Right lobe of liver (tissue), 6 donors: ENCODE data around the gene PTGR2. TPM values are rescaled to one million over a fixed set of nuclear protein-coding genes. Genes with fewer than 3 reads are reported as not detected.

Experiments used
- ATAC-seq, 4 donors: fragments of 200-7000 bp; cut with Tn5 transposase; one replicate each; pipeline ENCODE4 v1.9.1; 2020; ENCODE audit warnings: mild to moderate bottlenecking in 4 of 4, moderate library complexity in 4 of 4
- DNase-seq, 3 donors: peaks; one replicate each; pipeline ENCODE4 v3.0.0-alpha.2; 2020
- H3K27ac ChIP-seq, 3 donors: fragments of 200-600 bp; one replicate each; pipeline ENCODE4 v1.8.0; 2022
- H3K27me3 ChIP-seq, 2 donors: fragments of 200-600 bp; one replicate each; pipeline ENCODE4 v1.8.0; 2022
- H3K36me3 ChIP-seq, 4 donors: fragments of 200-600 bp; sonication (generic) in 1 of 4; one replicate each; pipeline versions ENCODE4 v1.5.1 to v1.8.0; 2017 to 2022; ENCODE audit warnings: control low read depth in 1 of 4
- H3K4me1 ChIP-seq, 4 donors: fragments of 200-600 bp; sonication (generic) in 1 of 4; one replicate each; pipeline versions ENCODE4 v1.5.1 to v1.8.0; 2017 to 2022; ENCODE audit warnings: control low read depth in 1 of 4
- H3K4me3 ChIP-seq, 3 donors: fragments of 200-600 bp; one replicate each; pipeline ENCODE4 v1.8.0; 2022
- H3K9me3 ChIP-seq, 4 donors: fragments of 200-600 bp; sonication (generic) in 1 of 4; one replicate each; pipeline versions ENCODE4 v1.5.1 to v1.8.0; 2017 to 2022; ENCODE audit warnings: control low read depth in 1 of 4
- CTCF ChIP-seq, 4 donors: fragments of 200-600 bp in 3 of 4; fragments of 450-650 bp in 1 of 4; IDR thresholded peaks; one replicate each; pipeline versions ENCODE4 v1.5.1 to v1.8.0; 2016 to 2022; ENCODE audit warnings: antibody characterized with exemption in 4 of 4, mild to moderate bottlenecking in 2 of 4
- POLR2A ChIP-seq: fragments of 450-650 bp; IDR thresholded peaks from one replicate; pipeline ENCODE4 v1.6.1; 2017; ENCODE audit warnings: antibody characterized with exemption, mild to moderate bottlenecking
- WGBS: methylation state at CpG from one replicate; pipeline ENCODE4 v1.1.6; 2018; ENCODE audit warnings: low coverage, low lambda C conversion rate; ENCODE audit not compliant: insufficient coverage; ENCODE audit errors: missing lambda C conversion rate; 5-methylcytosine and 5-hydroxymethylcytosine counted together
- intact Hi-C, 2 donors: fragments of 100-400 bp; cut with DNase I; formaldehyde crosslinking; loops; one replicate each; pipeline versions ENCODE4 v1.11.2 to v1.14.1; 2022
- total RNA-seq, 6 experiments: library from RNA; depleted of rRNA in 2 of 6; stranded (reverse); fragments of >200 nt in 2 of 6; fragmentation: NEBNext Ultra II Directional in 3 of 6; extraction: Animal tissue kit (Norgen Biotek cat#: 25700) in 3 of 6; gene quantifications; one replicate each; pipeline versions ENCODE4 v1.1.0 to v1.2.4, GENCODE V29; 2016 to 2023
- donor health status: DM: no; HTN: yes; CAD: no.
- donor health status: DM: no; HTN: no; CAD: no.
- donor health status: DM: no; HTN: no; CAD: no.
- donor health status: DM: no; HTN: yes; CAD: no.
- donor health status: DM: no; HTN: yes; CAD: no.

The PTGR2 gene
- total RNA-seq, 6 experiments from 2014 or later = 8.0 to 22.4 (median 12.4) TPM

DNA sequence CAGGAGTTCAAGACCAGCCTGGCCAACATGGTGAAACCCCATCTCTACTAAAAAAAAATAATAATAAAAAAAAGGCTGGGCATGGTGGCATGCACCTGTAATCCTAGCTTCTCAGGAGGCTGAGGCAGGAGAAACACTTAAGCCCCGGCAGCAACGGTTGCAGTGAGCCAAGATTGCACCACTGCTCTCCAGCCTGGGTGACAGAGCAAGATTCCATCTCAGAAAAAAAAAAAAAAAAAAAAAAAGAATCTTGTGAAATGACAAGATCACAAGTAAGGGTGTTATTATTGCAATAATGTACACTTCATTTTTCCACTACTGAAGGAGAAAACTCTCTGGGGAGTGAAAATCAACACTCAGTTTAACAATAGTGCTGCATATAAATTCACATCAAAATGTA is 8.8 kb upstream of the PTGR2 start:
- Histone ChIP-seq H3K4me1 (no peaks in the 10 kb centered on the region), H3K27ac (no peak overlapping the region), H3K9me3 (no peaks in the 10 kb centered on the region), H3K36me3 (no peaks in the 10 kb centered on the region), H3K4me3 (no peak overlapping the region), H3K27me3 (no peaks in the 10 kb centered on the region)
- DNase-seq (no peak), ATAC-seq (no peak)
- TF ChIP-seq CTCF (IDR thresholded peaks at IDR 0.05) (no peak), POLR2A (no peak)
- intact Hi-C loops = no loop called here
- 61% methylated on average over 2 of the region's 2 CpGs for WGBS

DNA sequence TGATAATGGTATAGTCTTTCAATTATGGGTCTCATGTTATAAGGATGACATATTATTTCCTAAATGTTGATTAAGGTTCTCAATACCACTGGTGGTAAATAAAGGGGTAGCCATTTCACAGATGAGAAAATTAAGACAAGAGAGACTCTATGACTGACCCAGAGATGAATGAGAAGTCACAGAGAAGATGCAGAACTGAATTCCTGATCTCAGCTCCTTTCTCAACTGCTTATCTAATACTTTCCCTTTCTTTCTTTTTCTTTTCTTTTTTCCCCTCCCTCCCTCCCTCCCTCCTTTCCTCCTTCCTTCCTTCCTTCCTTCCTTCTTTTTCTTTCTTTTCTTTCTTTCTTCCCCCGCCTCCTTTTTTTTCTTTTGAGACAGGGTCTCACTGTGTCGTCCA is 8.3 kb upstream of the PTGR2 start:
- intact Hi-C loops = no loop called here

DNA sequence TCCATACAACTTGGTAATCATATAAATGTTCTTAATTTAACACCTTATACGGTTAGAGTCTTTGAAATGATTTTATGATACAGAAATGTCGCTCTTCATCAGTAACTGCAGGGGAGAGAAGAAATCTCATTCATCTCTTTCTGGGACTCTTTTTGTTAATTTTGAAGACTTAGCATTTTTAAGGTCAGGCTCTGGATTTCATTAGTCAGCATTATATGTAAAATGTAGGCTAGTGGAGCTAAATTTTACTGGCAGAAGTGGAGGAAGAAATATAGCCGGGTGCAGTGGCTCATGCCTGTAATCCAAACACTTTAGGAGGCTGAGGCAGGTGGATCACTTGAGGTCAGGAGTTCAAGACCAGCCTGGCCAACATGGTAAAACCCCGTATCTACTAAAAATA is 4.7 kb upstream of the PTGR2 start:
- Histone ChIP-seq H3K27ac (no peak overlapping the region), H3K27me3 (no peaks in the 10 kb centered on the region), H3K36me3 (no peaks in the 10 kb centered on the region), H3K4me1 (peaks cover 0 to 5% (median 0%) of the 10 kb centered on the region in 4 donors), H3K9me3 (no peaks in the 10 kb centered on the region), H3K4me3 (no peak overlapping the region)
- TF ChIP-seq POLR2A = no peak
- no peak for TF ChIP-seq CTCF (IDR thresholded peaks at IDR 0.05)
- intact Hi-C loops = no loop called here
- ATAC-seq (no peak), DNase-seq (no peak)
- 85% methylated on average over 3 of the region's 4 CpGs for WGBS

More for the DNA sequence above, 8.3 kb upstream of the PTGR2 start:
- DNase-seq (no peak), ATAC-seq (no peak)
- TF ChIP-seq POLR2A = no peak
- no peak for TF ChIP-seq CTCF (IDR thresholded peaks at IDR 0.05)
- H3K27ac ChIP-seq = no peak overlapping the region
- H3K4me1 ChIP-seq = no peaks in the 10 kb centered on the region
- H3K9me3 ChIP-seq = no peaks in the 10 kb centered on the region
- H3K36me3 ChIP-seq = no peaks in the 10 kb centered on the region
- no peaks in the 10 kb centered on the region for H3K27me3 ChIP-seq
- 18% methylated on average over 2 of the region's 2 CpGs for WGBS
- no peak overlapping the region for H3K4me3 ChIP-seq

DNA sequence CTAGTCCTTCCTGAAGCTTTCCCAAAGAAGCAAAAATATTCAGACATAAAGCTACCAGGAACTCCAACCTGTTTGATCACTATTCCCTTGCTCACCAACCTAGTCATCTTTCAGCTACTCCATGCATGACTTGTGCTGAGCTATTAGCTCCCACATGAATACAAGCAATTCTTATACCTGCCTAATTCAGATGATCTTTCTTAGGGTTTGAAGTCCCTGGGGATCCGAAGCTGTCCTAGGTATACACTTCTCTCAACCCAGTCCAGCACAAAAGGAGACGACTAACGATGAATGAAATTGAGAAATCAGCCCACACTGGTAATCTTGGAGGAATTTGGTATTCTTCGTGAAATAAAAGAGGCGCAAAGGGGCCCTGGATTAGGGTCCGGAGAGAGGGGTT is 631 bp upstream of the PTGR2 start:
- Histone ChIP-seq H3K36me3 (no peaks in the 10 kb centered on the region), H3K27me3 (no peaks in the 10 kb centered on the region), H3K9me3 (no peaks in the 10 kb centered on the region), H3K4me1 (peaks cover 0 to 12% (median 3%) of the 10 kb centered on the region in 4 donors), H3K4me3 (peak overlapping the region; percentile 54 to 70 (median 60)), H3K27ac (peak overlapping the region; percentile 96 to 97 (median 96))
- ATAC-seq = peak in 2 of 4 donors; percentile 1 to 4
- TF ChIP-seq CTCF (IDR thresholded peaks at IDR 0.05) = no peak
- intact Hi-C loops = no loop called here
- DNase-seq = no peak
- 22% methylated on average over 5 of the region's 6 CpGs for WGBS

DNA sequence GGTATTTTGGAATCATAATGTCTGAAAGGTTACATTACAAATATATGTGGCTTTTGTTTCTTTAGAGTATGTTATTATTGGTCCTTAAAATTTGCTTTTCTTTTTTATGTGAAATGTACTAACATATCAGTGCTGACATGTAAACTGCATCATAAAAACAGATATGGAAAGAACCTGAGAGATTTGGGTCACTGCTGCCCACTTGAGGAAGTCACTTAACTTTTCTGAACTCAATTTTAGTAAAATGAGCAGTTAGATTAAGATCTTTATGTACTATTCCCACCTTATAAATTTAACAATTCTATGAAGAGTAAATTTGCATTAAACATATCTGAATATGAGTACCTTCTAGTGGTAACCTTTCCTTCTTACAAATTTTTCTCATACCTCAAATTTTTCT is 7.5 kb downstream of the PTGR2 start:
- Histone ChIP-seq H3K36me3 (peaks cover 0 to 27% (median 8%) of the 10 kb centered on the region in 4 donors), H3K4me3 (no peak overlapping the region), H3K4me1 (no peaks in the 10 kb centered on the region), H3K27me3 (no peaks in the 10 kb centered on the region), H3K9me3 (no peaks in the 10 kb centered on the region), H3K27ac (no peak overlapping the region)
- DNase-seq (no peak), ATAC-seq (no peak)
- TF ChIP-seq CTCF (IDR thresholded peaks at IDR 0.05) (no peak), POLR2A (no peak)
- intact Hi-C loops = no loop called here
